Naive thymus-derived CD4-positive, alpha-beta T cell (primary cell): Measurements from ENCODE around the gene TNIK. TPM values are rescaled to one million over a fixed set of nuclear protein-coding genes. Genes with fewer than 3 reads are reported as not detected.
A peak's percentile ranks its signal among the peaks of the same experiment; 100 is the strongest.

ENCODE experiments used
- ATAC-seq: fragments of 150-1000 bp; cut with Tn5 transposase; 2 replicates; pipeline ENCODE4 v1.10.0; 2021; ENCODE audit warnings: mild to moderate bottlenecking, moderate library complexity
- CTCF ChIA-PET: fragments of 350-600 bp; sonication (Branson Sonifier 250); formaldehyde crosslinking; loops from one replicate; lab custom pipeline; 2021; ENCODE audit warnings: antibody characterized with exemption; lab: Charles Lee
- POLR2A ChIA-PET: fragments of 350-600 bp; sonication (Branson Sonifier 250); formaldehyde crosslinking; loops from one replicate; lab custom pipeline; 2021; ENCODE audit warnings: antibody characterized with exemption, inconsistent platforms; lab: Charles Lee
- DNase-seq, 9 donors: peaks; one replicate each; pipeline versions ENCODE4 v3.0.0 to v3.0.0-alpha.2; 2020 to 2022; ENCODE audit warnings: mixed read lengths in 1 of 9
- H3K27ac ChIP-seq: one replicate; pipeline ENCODE4 v1.7.0; 2013; ENCODE audit warnings: mild to moderate bottlenecking, low read depth, low read length, moderate library complexity
- H3K27me3 ChIP-seq, 2 donors: one replicate each; pipeline ENCODE4 v1.7.0; 2013; ENCODE audit warnings: low read length in 2 of 2, mild to moderate bottlenecking in 2 of 2, moderate library complexity in 2 of 2; ENCODE audit not compliant: control insufficient read depth in 2 of 2, insufficient read depth in 2 of 2
- H3K36me3 ChIP-seq, 3 experiments: 1 replicate in 2 of 3; 2 replicates in 1 of 3; pipeline ENCODE4 v1.7.0; 2013; ENCODE audit warnings: low read length in 3 of 3, mild to moderate bottlenecking in 3 of 3, moderate library complexity in 1 of 3; ENCODE audit not compliant: insufficient read depth in 3 of 3, control insufficient read depth in 2 of 3
- H3K4me1 ChIP-seq, 2 donors: one replicate each; pipeline ENCODE4 v1.7.0; 2013; ENCODE audit warnings: low read length in 2 of 2, mild to moderate bottlenecking in 2 of 2, moderate library complexity in 1 of 2; ENCODE audit not compliant: control insufficient read depth in 2 of 2, insufficient read depth in 2 of 2
- H3K4me3 ChIP-seq: 2 replicates; pipeline ENCODE4 v1.7.0; 2013; ENCODE audit warnings: mild to moderate bottlenecking, low read length
- H3K9me3 ChIP-seq, 3 experiments: 1 replicate in 2 of 3; 2 replicates in 1 of 3; pipeline ENCODE4 v1.7.0; 2013; ENCODE audit warnings: low read length in 3 of 3; ENCODE audit not compliant: control insufficient read depth in 2 of 3
- H3K27ac Mint-ChIP-seq, 9 donors: one replicate each; pipeline ENCODE4 v1.8.0; 2020 to 2022; ENCODE audit warnings: mixed read lengths in 9 of 9, mild to moderate bottlenecking in 8 of 9, moderate library complexity in 5 of 9, inconsistent platforms in 2 of 9
- H3K27me3 Mint-ChIP-seq, 5 donors: one replicate each; pipeline ENCODE4 v1.8.0; 2021 to 2022; ENCODE audit warnings: mixed read lengths in 5 of 5, mild to moderate bottlenecking in 1 of 5
- H3K36me3 Mint-ChIP-seq, 5 donors: one replicate each; pipeline ENCODE4 v1.8.0; 2020 to 2022; ENCODE audit warnings: mixed read lengths in 5 of 5, mild to moderate bottlenecking in 3 of 5, inconsistent platforms in 1 of 5
- H3K4me1 Mint-ChIP-seq, 7 donors: one replicate each; pipeline ENCODE4 v1.8.0; 2020 to 2022; ENCODE audit warnings: mixed read lengths in 7 of 7, mild to moderate bottlenecking in 3 of 7, inconsistent platforms in 1 of 7
- H3K4me3 Mint-ChIP-seq, 10 donors: one replicate each; pipeline ENCODE4 v1.8.0; 2020 to 2022; ENCODE audit warnings: mild to moderate bottlenecking in 10 of 10, mixed read lengths in 10 of 10, moderate library complexity in 6 of 10, inconsistent platforms in 2 of 10
- H3K9me3 Mint-ChIP-seq, 11 donors: one replicate each; pipeline ENCODE4 v1.8.0; 2020 to 2022; ENCODE audit warnings: mixed read lengths in 11 of 11, mild to moderate bottlenecking in 4 of 11, inconsistent platforms in 1 of 11, moderate library complexity in 1 of 11
- intact Hi-C, 2 donors: fragments of 100-400 bp; cut with micrococcal nuclease; formaldehyde crosslinking; loops; one replicate each; pipeline ENCODE4 v1.15.1; 2023
- polyA plus RNA-seq, 2 donors: library from polyadenylated mRNA; unstranded; fragments of 300-500 nt; fragmentation: Illumina TruSeq; gene quantifications; one replicate each; pipeline ENCODE4 v1.2.3, GENCODE V29; 2021
- total RNA-seq, 6 experiments: library from RNA in 5 of 6; stranded (reverse) in 5 of 6; gene quantifications; 1 replicate in 5 of 6; 2 replicates in 1 of 6; pipeline ENCODE4 v1.2.3 and lab custom pipeline; 2021 to 2026

The TNIK gene
- total and polyA plus RNA-seq, 7 experiments from 2014 or later = 20.2 to 74.9 (median 66.3) TPM

DNA sequence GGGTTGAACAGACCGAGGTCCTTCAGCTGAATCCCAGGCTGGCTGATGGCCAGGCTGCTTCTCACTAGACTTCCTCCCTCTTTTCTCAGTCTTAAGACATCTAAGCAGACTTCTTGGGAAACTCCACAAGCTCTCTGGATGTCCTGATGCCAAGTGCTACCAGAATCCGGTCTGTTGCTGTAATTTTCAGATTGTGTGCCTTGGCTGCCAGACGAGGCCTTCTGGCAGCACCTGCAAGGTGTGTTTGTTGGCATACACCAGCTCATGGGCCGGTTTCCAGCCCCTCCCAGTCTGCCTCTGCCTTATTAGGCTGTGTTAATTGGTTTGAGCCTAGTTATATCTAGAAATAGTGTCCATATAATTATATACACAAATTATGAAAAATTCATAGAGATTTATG is 120.6 kb downstream of the TNIK start:
- ChIA-PET CTCF (no interaction called here), POLR2A (interaction anchor here (0.9 to 1.1 kb wide), 2 partner anchors 15 to 119 kb away, joined by 3 to 4 read pairs; no protein-coding TSS in a partner anchor)
- Mint-ChIP-seq H3K4me1 (peaks cover 0 to 64% (median 55%) of the 10 kb centered on the region in 7 donors), H3K27me3 (no peaks in the 10 kb centered on the region), H3K27ac (no peak overlapping the region), H3K36me3 (peaks cover 4 to 64% (median 27%) of the 10 kb centered on the region in 5 donors), H3K9me3 (peaks cover 4 to 24% (median 9%) of the 10 kb centered on the region in 11 donors), H3K4me3 (no peak overlapping the region)
- intact Hi-C loops = no loop called here
- DNase-seq (no peak), ATAC-seq (no peak)
- Histone ChIP-seq H3K36me3 (no peaks in the 10 kb centered on the region), H3K9me3 (peaks cover 0 to 7% (median 0%) of the 10 kb centered on the region in 3 experiments), H3K4me1 (no peaks in the 10 kb centered on the region), H3K4me3 (no peak overlapping the region), H3K27me3 (no peaks in the 10 kb centered on the region), H3K27ac (no peak overlapping the region)

DNA sequence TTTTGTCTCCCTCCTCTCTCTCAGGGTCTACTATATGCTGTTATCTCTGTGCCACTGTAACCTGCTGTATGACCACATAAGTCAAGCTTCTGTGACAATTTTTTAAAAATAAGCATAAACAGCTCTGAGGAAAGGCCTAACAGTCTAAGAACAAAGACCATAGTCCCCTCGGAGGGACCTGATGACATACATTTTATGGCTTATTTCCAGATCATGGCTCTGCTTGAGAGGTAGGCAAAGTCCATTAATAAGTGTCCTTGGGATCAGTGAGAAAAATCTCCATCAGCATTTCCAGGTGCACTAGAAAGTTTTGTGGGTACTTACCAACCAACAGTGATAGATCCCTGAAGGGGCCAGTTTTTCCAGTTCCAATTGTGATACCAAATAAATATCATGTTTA is 123.8 kb downstream of the TNIK start:
- peaks cover 0 to 50% (median 15%) of the 10 kb centered on the region in 5 donors for H3K36me3 Mint-ChIP-seq
- Histone ChIP-seq H3K4me1 (no peaks in the 10 kb centered on the region), H3K36me3 (no peaks in the 10 kb centered on the region), H3K4me3 (no peak overlapping the region), H3K27me3 (no peaks in the 10 kb centered on the region), H3K9me3 (no peaks in the 10 kb centered on the region), H3K27ac (no peak overlapping the region)
- H3K27ac Mint-ChIP-seq = peak overlapping the region in 2 of 9 donors; percentile 45 to 59
- peaks cover 3 to 80% (median 69%) of the 10 kb centered on the region in 7 donors for H3K4me1 Mint-ChIP-seq
- no peaks in the 10 kb centered on the region for H3K27me3 Mint-ChIP-seq
- ChIA-PET CTCF (no interaction called here), POLR2A (interaction anchor here (0.7 to 2.0 kb wide), 3 partner anchors 27 to 124 kb away, joined by 3 to 4 read pairs (median 4); partner anchors contain the start of gene TNIK)
- intact Hi-C loops = no loop called here
- H3K9me3 Mint-ChIP-seq = no peaks in the 10 kb centered on the region
- no peak overlapping the region for H3K4me3 Mint-ChIP-seq
- no peak for ATAC-seq
- no peak for DNase-seq

DNA sequence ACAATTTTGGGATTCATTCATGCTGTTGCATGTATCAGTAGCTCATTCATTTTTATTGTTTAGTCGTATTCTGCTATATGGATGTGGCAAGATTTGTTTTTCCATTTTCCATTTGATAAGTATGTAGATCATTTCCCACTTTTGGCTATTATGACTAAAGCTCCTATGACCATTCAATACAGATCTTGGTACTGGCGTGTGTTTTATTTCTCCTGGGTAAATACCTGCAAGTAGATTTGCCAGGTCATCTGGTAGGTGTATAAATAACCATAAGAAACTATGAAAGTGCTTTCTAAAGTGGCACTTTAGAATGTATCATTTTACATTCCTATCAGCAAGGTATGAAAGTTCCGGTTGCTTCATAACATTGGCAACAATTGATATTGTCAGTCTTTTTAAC is 124.6 kb downstream of the TNIK start:
- Histone ChIP-seq H3K27ac (no peak overlapping the region), H3K36me3 (no peaks in the 10 kb centered on the region), H3K27me3 (no peaks in the 10 kb centered on the region), H3K4me3 (no peak overlapping the region), H3K9me3 (no peaks in the 10 kb centered on the region), H3K4me1 (no peaks in the 10 kb centered on the region)
- Mint-ChIP-seq H3K4me3 (no peak overlapping the region), H3K9me3 (no peaks in the 10 kb centered on the region), H3K27me3 (no peaks in the 10 kb centered on the region), H3K27ac (peak overlapping the region in 2 of 9 donors; percentile 4 to 5), H3K4me1 (peaks cover 8 to 84% (median 76%) of the 10 kb centered on the region in 7 donors), H3K36me3 (peaks cover 0 to 45% (median 15%) of the 10 kb centered on the region in 5 donors)
- ChIA-PET CTCF (no interaction called here), POLR2A (interaction anchor here (0.6 to 2.0 kb wide), 2 partner anchors 54 to 125 kb away, joined by 4 read pairs; partner anchors contain the start of gene TNIK)
- intact Hi-C loops = loop anchor here in 1 of 2 donors (2.0 kb wide), 1 partner anchor 15 kb away; no protein-coding TSS in a partner anchor
- DNase-seq = no peak
- no peak for ATAC-seq

DNA sequence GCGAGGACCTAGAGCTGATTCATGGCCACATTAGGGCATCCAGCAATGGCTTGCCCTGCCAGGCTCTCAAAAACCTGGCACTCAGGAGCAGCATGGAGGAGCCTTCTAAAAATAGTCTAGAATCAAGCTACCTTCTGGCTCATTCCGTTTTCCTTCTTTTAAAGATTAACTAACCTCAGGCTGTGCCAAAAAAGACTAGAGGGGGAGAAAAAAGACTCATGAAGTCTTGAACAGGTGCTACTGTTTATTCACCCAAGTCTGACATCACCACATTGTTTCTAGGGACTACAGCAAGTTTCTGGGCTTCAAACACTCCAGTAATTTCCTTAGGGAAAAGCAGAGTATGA is 125.8 kb downstream of the TNIK start:
- Histone ChIP-seq H3K27me3 (no peaks in the 10 kb centered on the region), H3K9me3 (no peaks in the 10 kb centered on the region), H3K4me1 (peaks cover 5 to 8% of the 10 kb centered on the region in 2 donors), H3K4me3 (no peak overlapping the region), H3K27ac (no peak overlapping the region), H3K36me3 (no peaks in the 10 kb centered on the region)
- intact Hi-C loops = loop anchor here in 1 of 2 donors (2.0 kb wide), 1 partner anchor 16 kb away; no protein-coding TSS in a partner anchor
- ATAC-seq (no peak), DNase-seq (no peak)
- ChIA-PET CTCF (interaction anchor here (1.2 kb wide), 1 partner anchor 231 kb away, joined by 3 read pairs; no protein-coding TSS in a partner anchor), POLR2A (interaction anchor here (0.6 kb wide), 2 partner anchors 71 to 78 kb away, joined by 3 read pairs; no protein-coding TSS in a partner anchor)
- Mint-ChIP-seq H3K4me3 (no peak overlapping the region), H3K27me3 (no peaks in the 10 kb centered on the region), H3K4me1 (peaks cover 19 to 92% (median 82%) of the 10 kb centered on the region in 7 donors), H3K27ac (peak overlapping the region in 6 of 9 donors; percentile 9 to 87 (median 51)), H3K9me3 (no peaks in the 10 kb centered on the region), H3K36me3 (peaks cover 0 to 41% (median 15%) of the 10 kb centered on the region in 5 donors)

DNA sequence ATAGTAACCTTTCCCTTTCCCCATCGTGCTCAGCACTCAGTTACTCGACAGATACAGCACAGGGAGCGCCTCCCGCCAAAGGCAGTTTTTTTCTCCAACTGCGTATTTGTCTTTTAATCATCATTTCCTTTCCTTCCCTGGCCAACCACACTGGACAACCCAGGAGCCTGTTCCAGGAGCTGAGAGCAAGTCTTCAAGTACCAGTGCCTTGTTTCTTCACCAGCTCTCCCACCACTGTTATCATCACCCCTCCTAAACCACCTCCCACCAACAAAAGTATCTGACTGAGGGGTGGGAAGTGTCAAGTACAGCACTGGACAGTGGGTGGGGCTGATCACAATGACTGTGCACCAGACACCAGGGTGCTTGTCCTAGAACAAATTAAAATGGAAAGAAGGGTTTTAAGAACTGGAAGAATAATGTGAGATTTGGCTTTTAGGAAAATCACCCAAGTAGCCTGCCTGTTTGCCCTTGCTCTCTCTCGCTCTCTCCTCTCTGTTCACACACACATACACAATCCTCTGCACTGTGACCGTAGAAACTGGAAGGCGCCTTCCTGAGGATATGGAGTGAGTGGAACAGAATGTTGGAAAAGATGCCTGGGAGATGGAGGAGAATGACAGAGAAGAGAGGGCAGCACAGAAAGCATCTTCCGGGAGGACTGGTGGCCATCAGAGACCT is 126.3 kb downstream of the TNIK start:
- H3K4me3 Mint-ChIP-seq = no peak overlapping the region
- no peak for DNase-seq
- peak overlapping the region in 7 of 9 donors; percentile 9 to 87 (median 60) for H3K27ac Mint-ChIP-seq

DNA sequence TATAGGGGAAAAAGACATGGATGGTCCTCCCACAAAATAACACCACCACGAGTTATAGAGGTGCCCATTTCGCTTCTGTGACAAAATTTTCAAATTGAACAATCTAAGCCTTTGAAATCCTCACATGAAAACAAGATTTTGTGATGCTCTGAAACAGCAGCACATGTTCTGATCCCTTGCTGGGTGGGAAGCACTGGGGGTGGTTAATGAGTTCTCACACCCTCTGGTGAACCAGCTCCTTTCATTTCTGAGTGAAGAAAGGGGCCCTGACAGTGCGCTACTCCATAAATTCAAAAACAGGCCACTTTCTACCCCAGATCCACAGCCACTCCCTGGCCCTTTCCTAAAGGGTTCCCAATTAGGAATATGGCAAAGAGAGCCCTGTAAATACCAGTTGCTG is 129.3 kb downstream of the TNIK start:
- Mint-ChIP-seq H3K27ac (peak overlapping the region in 2 of 9 donors; percentile 4 to 28), H3K36me3 (peaks cover 0 to 13% (median 8%) of the 10 kb centered on the region in 5 donors), H3K4me3 (peak overlapping the region in 1 of 10 donors; percentile 71), H3K27me3 (no peaks in the 10 kb centered on the region), H3K4me1 (peaks cover 26 to 90% (median 80%) of the 10 kb centered on the region in 7 donors), H3K9me3 (no peaks in the 10 kb centered on the region)
- ChIA-PET POLR2A (interaction anchor here (1.0 to 1.5 kb wide), 2 partner anchors 73 to 131 kb away, joined by 3 read pairs; no protein-coding TSS in a partner anchor), CTCF (no interaction called here)
- DNase-seq (no peak), ATAC-seq (no peak)
- Histone ChIP-seq H3K27me3 (no peaks in the 10 kb centered on the region), H3K4me1 (peaks cover 12 to 17% of the 10 kb centered on the region in 2 donors), H3K36me3 (no peaks in the 10 kb centered on the region), H3K4me3 (no peak overlapping the region), H3K9me3 (no peaks in the 10 kb centered on the region), H3K27ac (no peak overlapping the region)
- intact Hi-C loops = no loop called here

More for the DNA sequence above, 126.3 kb downstream of the TNIK start:
- ChIA-PET POLR2A (interaction anchor here (0.6 kb wide), 1 partner anchor 70 kb away, joined by 3 read pairs; no protein-coding TSS in a partner anchor), CTCF (interaction anchor here (1.2 kb wide), 1 partner anchor 232 kb away, joined by 3 read pairs; no protein-coding TSS in a partner anchor)
- ATAC-seq = no peak
- peaks cover 8 to 12% of the 10 kb centered on the region in 2 donors for H3K4me1 ChIP-seq
- intact Hi-C loops = loop anchor here in 1 of 2 donors (2.0 kb wide), 2 partner anchors 15 to 17 kb away; no protein-coding TSS in a partner anchor
- no peaks in the 10 kb centered on the region for H3K9me3 Mint-ChIP-seq
- peaks cover 0 to 36% (median 15%) of the 10 kb centered on the region in 5 donors for H3K36me3 Mint-ChIP-seq
- H3K9me3 ChIP-seq = no peaks in the 10 kb centered on the region
- no peaks in the 10 kb centered on the region for H3K27me3 Mint-ChIP-seq
- H3K36me3 ChIP-seq = no peaks in the 10 kb centered on the region
- no peaks in the 10 kb centered on the region for H3K27me3 ChIP-seq
- no peak overlapping the region for H3K4me3 ChIP-seq
- peaks cover 23 to 94% (median 82%) of the 10 kb centered on the region in 7 donors for H3K4me1 Mint-ChIP-seq
- H3K27ac ChIP-seq = no peak overlapping the region
